Endothelial cell of umbilical vein (primary cell): ENCODE results near the gene ABCC5. TPM values are rescaled to one million over a fixed set of nuclear protein-coding genes. Genes with fewer than 3 reads are reported as not detected.

Experiments used
- BruUV-seq: library from RNA; stranded (reverse); fragments of 400-500 nt; replicated peaks from 2 replicates; lab custom pipeline; 2021; lab: Mats Ljungman, UMichigan
- CTCF ChIA-PET: fragments of 300-600, 350-600 bp; sonication (Branson Sonifier 250); formaldehyde crosslinking; loops from one replicate; lab custom pipeline; 2021; ENCODE audit warnings: antibody characterized with exemption, inconsistent platforms; lab: Charles Lee
- POLR2A ChIA-PET: fragments of 300-600, 350-600 bp; sonication (Branson Sonifier 250); formaldehyde crosslinking; loops from one replicate; lab custom pipeline; 2021; ENCODE audit warnings: antibody characterized with exemption, inconsistent platforms; lab: Charles Lee
- DNase-seq: peaks from one replicate; pipeline ENCODE4 v3.0.0-alpha.2; 2011; ENCODE audit warnings: low read depth, low spot score
- FAIRE-seq: peaks from 2 replicates; lab custom pipeline; 2011; peaks lifted over from hg19 to GRCh38; lab: Jason Lieb, UNC
- H2AFZ ChIP-seq: 2 replicates; pipeline ENCODE4 v1.6.0; 2012; ENCODE audit warnings: low read depth, low read length, control low read depth, inconsistent platforms
- H3K27ac ChIP-seq: 2 replicates; pipeline ENCODE4 v1.5.1; 2011; ENCODE audit warnings: low read depth, mild to moderate bottlenecking, control low read depth, low read length, moderate library complexity; ENCODE audit not compliant: insufficient read depth
- H3K27me3 ChIP-seq, 2 experiments: 2 replicates each; pipeline versions ENCODE4 v1.6.0 to v1.6.1; 2011; ENCODE audit warnings: low read length in 2 of 2, mixed read lengths in 1 of 2; ENCODE audit not compliant: control insufficient read depth in 2 of 2, insufficient read depth in 2 of 2
- H3K36me3 ChIP-seq, 2 experiments: 2 replicates in 1 of 2; 3 replicates in 1 of 2; pipeline ENCODE4 v1.5.1; 2011; ENCODE audit warnings: low read length in 2 of 2, mild to moderate bottlenecking in 1 of 2, moderate library complexity in 1 of 2; ENCODE audit not compliant: control insufficient read depth in 2 of 2, insufficient read depth in 2 of 2; ENCODE audit errors: extremely low read depth in 1 of 2
- H3K4me1 ChIP-seq: 3 replicates; pipeline ENCODE4 v1.5.1; 2011; ENCODE audit warnings: mild to moderate bottlenecking, low read length; ENCODE audit not compliant: control insufficient read depth, insufficient read depth; ENCODE audit errors: extremely low read depth
- H3K4me2 ChIP-seq: 2 replicates; pipeline ENCODE4 v1.6.1; 2011; ENCODE audit warnings: low read length, control low read depth, mixed read lengths; ENCODE audit not compliant: insufficient read depth
- H3K4me3 ChIP-seq, 3 experiments: fragments of 200-600 bp in 1 of 3; sonication (generic), shearing (Covaris generic) in 1 of 3; replicated peaks in 1 of 3; 2 replicates each; pipeline ENCODE4 v1.5.1; 2011 to 2016; ENCODE audit warnings: control low read depth in 3 of 3, low read length in 3 of 3, mild to moderate bottlenecking in 2 of 3, inconsistent platforms in 1 of 3, low read depth in 1 of 3, moderate library complexity in 1 of 3; ENCODE audit not compliant: insufficient read depth in 1 of 3
- H3K79me2 ChIP-seq: 2 replicates; pipeline ENCODE4 v1.6.0; 2012; ENCODE audit warnings: low read length, inconsistent platforms; ENCODE audit not compliant: control insufficient read depth, insufficient read depth
- H3K9ac ChIP-seq: replicated peaks from 2 replicates; pipeline ENCODE3; 2011; ENCODE audit warnings: low read length, control low read depth; ENCODE audit not compliant: insufficient read depth; ENCODE audit errors: extremely low read depth
- H3K9me1 ChIP-seq: replicated peaks from 3 replicates; pipeline ENCODE4 v1.6.0; 2011; ENCODE audit warnings: mild to moderate bottlenecking, low read length; ENCODE audit not compliant: control insufficient read depth, insufficient read depth; ENCODE audit errors: extremely low read depth
- H3K9me3 ChIP-seq: replicated peaks from 2 replicates; pipeline ENCODE4 v1.5.1; 2012; ENCODE audit warnings: low read length, inconsistent platforms; ENCODE audit not compliant: control insufficient read depth, insufficient read depth
- H4K20me1 ChIP-seq: replicated peaks from 2 replicates; pipeline ENCODE3; 2011; ENCODE audit warnings: mild to moderate bottlenecking, low read length; ENCODE audit not compliant: control insufficient read depth, insufficient read depth; ENCODE audit errors: extremely low read depth
- CTCF ChIP-seq, 2 donors: IDR thresholded peaks; 1 replicate in 1 of 2; 2 replicates in 1 of 2; pipeline ENCODE4 v1.5.1; 2011; ENCODE audit warnings: low read length in 2 of 2, mild to moderate bottlenecking in 2 of 2, moderate library complexity in 2 of 2, control low read depth in 1 of 2, inconsistent platforms in 1 of 2, low read depth in 1 of 2; ENCODE audit not compliant: insufficient read depth in 1 of 2; ENCODE audit errors: extremely low read depth in 1 of 2
- EZH2 ChIP-seq: IDR thresholded peaks from 2 replicates; pipeline ENCODE4 v1.6.1; 2012; ENCODE audit warnings: borderline replicate concordance, low read depth, mild to moderate bottlenecking, moderate library complexity, low read length, inconsistent platforms; ENCODE audit not compliant: severe bottlenecking
- FOS ChIP-seq: IDR thresholded peaks from 2 replicates; pipeline ENCODE4 v1.6.1; 2011; ENCODE audit warnings: mild to moderate bottlenecking, low read length, moderate library complexity, borderline replicate concordance; ENCODE audit not compliant: insufficient read depth
- GATA2 ChIP-seq: IDR thresholded peaks from 2 replicates; pipeline ENCODE4 v1.7.0; 2011; ENCODE audit warnings: low read depth, mild to moderate bottlenecking, moderate library complexity, mixed read lengths, low read length; ENCODE audit not compliant: insufficient read length, insufficient read depth
- JUN ChIP-seq: IDR thresholded peaks from 2 replicates; pipeline ENCODE4 v1.6.1; 2011; ENCODE audit warnings: borderline replicate concordance, low read depth; ENCODE audit not compliant: insufficient read length, insufficient read depth
- MAX ChIP-seq: IDR thresholded peaks from 2 replicates; pipeline ENCODE4 v1.6.1; 2011; ENCODE audit not compliant: insufficient read depth, insufficient read length
- MYC ChIP-seq: IDR thresholded peaks from one replicate; pipeline ENCODE4 v1.6.1; 2011; ENCODE audit warnings: mild to moderate bottlenecking, low read depth, low read length
- POLR2A ChIP-seq: IDR thresholded peaks from 2 replicates; pipeline ENCODE4 v1.6.1; 2012; ENCODE audit warnings: low read depth, mild to moderate bottlenecking, control low read depth, low read length
- POLR2AphosphoS5 ChIP-seq: IDR thresholded peaks from 2 replicates; pipeline ENCODE4 v1.6.1; 2012; ENCODE audit warnings: low read depth, mild to moderate bottlenecking, control low read depth, low read length, moderate library complexity; ENCODE audit not compliant: insufficient read depth
- dilution Hi-C: fragments of 300-500 bp; cut with MboI; formaldehyde crosslinking; loops from one replicate; pipeline ENCODE4 v1.15.0; 2019; ENCODE audit warnings: low sequenced_read_pairs; ENCODE audit not compliant: extremely low pct_ligation_motif_present
- intact Hi-C: fragments of 100-400 bp; cut with micrococcal nuclease; formaldehyde crosslinking; loops from one replicate; pipeline ENCODE4 v1.10.0; 2022
- polyA plus RNA-seq, 4 experiments: library from polyadenylated mRNA; depleted of rRNA in 3 of 4; stranded (reverse) in 3 of 4; unstranded in 1 of 4; fragments of >200 nt; gene quantifications; 2 replicates each; pipeline versions ENCODE4 v1.2.1 to v1.2.3, GENCODE V29; 2011 to 2012; ENCODE audit warnings: missing spikeins in 1 of 4
- total RNA-seq: library from RNA; stranded (reverse); gene quantifications from 2 replicates; pipeline ENCODE4 v1.2.3, GENCODE V29; 2021

ABCC5 gene
- total and polyA plus RNA-seq, 2 donors (not counting 3 experiments of a cell fraction or from before 2014, with no cell fraction given) = 22.5 to 24.6 TPM

GRCh38 chr3:183895774-183896173, 121.9 kb downstream of the ABCC5 start:
- POLR2A ChIA-PET = no interaction called here
- Histone ChIP-seq H3K4me3 (no peak overlapping the region), H3K9ac (no peak overlapping the region), H3K27ac (no peak overlapping the region), H4K20me1 (no peaks in the 10 kb centered on the region), H3K36me3 (no peaks in the 10 kb centered on the region), H3K4me2 (no peak overlapping the region), H3K79me2 (no peaks in the 10 kb centered on the region), H3K27me3 (peaks cover 6 to 13% of the 10 kb centered on the region in 2 experiments), H3K9me3 (no peaks in the 10 kb centered on the region), H2AFZ (no peak overlapping the region), H3K4me1 (no peaks in the 10 kb centered on the region), H3K9me1 (no peaks in the 10 kb centered on the region)
- intact Hi-C loops = loop anchor here (1.0 to 2.0 kb wide), 6 partner anchors 122 to 394 kb away; partner anchors contain the start of genes ABCC5, ABCF3 and EIF2B5
- no TSS peak for BruUV-seq
- TF ChIP-seq POLR2AphosphoS5 = no peak
- TF ChIP-seq MAX = no peak
- no peak for TF ChIP-seq POLR2A
- TF ChIP-seq JUN = no peak
- no peak for TF ChIP-seq EZH2
- TF ChIP-seq GATA2 = no peak
- TF ChIP-seq MYC = no peak
- TF ChIP-seq CTCF (IDR thresholded peaks at IDR 0.05; ENCODE audit: extremely low read depth in 1 of 2, insufficient read depth in 1 of 2, low read depth in 1 of 2, low read length in 2 of 2) = no peak
- no peak for TF ChIP-seq FOS
- dilution Hi-C loops = no loop called here
- CTCF ChIA-PET = interaction anchor here (0.5 to 4.8 kb wide), 55 partner anchors 9 to 476 kb away, joined by 3 to 54 read pairs (median 4); partner anchors contain the start of genes ABCC5, ABCF3, EEF1AKMT4 and EIF2B5
- FAIRE-seq (no peak), DNase-seq (no peak)
